ENCODE results near the gene SLC1A7. TPM values are rescaled to one million over a fixed set of nuclear protein-coding genes. Genes with fewer than 3 reads are reported as not detected.

SLC1A7 gene
- total RNA-seq, 1 experiment from 2014 or later, result 0.27 TPM

DNA sequence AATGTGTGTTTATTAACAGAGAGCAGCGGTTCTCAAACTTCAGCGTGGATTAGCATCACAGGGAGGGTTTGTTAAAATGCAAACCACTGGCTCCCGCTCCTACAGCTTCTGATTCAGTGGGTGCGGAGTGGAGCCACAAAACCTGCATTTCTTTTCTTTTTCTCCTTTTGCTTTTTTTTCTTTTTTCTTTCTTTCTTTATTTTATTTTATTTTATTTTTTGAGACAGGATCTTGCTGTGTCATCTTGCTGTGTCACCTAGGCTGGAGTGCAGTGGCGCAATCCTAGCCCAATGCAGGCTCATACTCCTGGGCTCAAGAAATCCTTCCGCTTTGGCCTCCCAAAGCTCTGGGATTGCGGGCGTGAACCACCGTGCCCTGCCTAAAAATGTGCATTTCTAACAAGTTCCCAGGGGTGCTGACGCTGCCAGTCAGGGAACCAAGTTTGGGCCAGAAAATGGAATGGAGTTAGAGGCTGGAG lies 20.9 kb upstream of the SLC1A7 start:
- DNase-seq (ENCODE audit: low spot score), result no peak
- in situ Hi-C loops (cut with HindIII; ENCODE audit: low sequenced_read_pairs), result no loop called here

- no peak for DNase-seq (ENCODE audit: low spot score)
- in situ Hi-C loops (cut with HindIII; ENCODE audit: low sequenced_read_pairs), result no loop called here
Measured at GRCh38 chr1:53162621-53163020, 20.2 kb upstream of the SLC1A7 start.

GRCh38 chr1:53160924-53161378 lies 18.5 kb upstream of the SLC1A7 start:
- DNase-seq (ENCODE audit: low spot score), result no peak
- in situ Hi-C loops (cut with HindIII; ENCODE audit: low sequenced_read_pairs), result no loop called here

GRCh38 chr1:53158900-53159299 lies 16.5 kb upstream of the SLC1A7 start:
- in situ Hi-C loops (cut with HindIII; ENCODE audit: low sequenced_read_pairs), result no loop called here
- no peak for DNase-seq (ENCODE audit: low spot score)

DNA sequence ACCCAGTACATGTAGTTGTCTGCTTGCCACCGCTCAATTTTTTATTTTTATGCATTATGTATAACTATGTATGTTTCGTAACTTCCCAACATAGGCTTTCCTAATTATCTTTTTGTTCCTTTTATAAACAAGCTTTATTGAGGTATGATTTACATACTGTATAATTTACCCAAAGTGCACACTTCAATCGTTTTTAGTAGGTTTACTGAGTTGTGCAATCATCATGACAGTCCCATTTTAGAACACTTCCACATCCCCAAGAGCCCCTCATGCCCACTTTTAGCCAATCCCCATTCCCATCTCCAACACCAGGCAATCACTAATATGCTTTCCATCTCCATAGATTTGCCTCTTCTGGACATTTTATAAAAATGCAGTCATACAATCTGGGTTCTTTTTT lies 14.3 kb upstream of the SLC1A7 start:
- in situ Hi-C loops (cut with HindIII; ENCODE audit: low sequenced_read_pairs), result no loop called here
- no peak for DNase-seq (ENCODE audit: low spot score)

- no peak for DNase-seq (ENCODE audit: low spot score)
- in situ Hi-C loops (cut with HindIII; ENCODE audit: low sequenced_read_pairs), result no loop called here
Measured at GRCh38 chr1:53155945-53156344, 13.5 kb upstream of the SLC1A7 start.

GRCh38 chr1:53155534-53155933 lies 13.1 kb upstream of the SLC1A7 start:
- in situ Hi-C loops (cut with HindIII; ENCODE audit: low sequenced_read_pairs), result no loop called here

GRCh38 chr1:53154859-53155438 lies 12.5 kb upstream of the SLC1A7 start:
- in situ Hi-C loops (cut with HindIII; ENCODE audit: low sequenced_read_pairs), result no loop called here

More at GRCh38 chr1:53155534-53155933, 13.1 kb upstream of the SLC1A7 start:
- no peak for DNase-seq (ENCODE audit: low spot score)

DNA sequence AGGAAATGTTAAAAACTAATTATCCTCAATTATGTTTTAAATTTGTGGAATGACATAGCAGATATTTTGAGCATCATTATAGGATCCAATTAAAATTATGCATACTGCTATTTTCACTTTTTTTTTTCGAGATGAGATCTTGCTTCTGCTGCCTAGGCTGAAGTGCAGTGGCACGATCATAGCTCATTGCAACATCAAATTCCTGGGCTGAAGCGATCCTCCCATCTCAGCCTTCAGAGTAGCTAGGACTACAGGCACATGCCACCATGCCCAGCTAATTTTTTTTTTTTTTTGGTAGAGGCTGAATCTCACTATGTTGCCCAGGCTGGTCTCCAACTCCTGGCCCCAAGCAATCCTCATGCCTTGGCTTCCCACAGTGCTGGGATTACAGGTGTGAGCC lies 11.3 kb upstream of the SLC1A7 start:
- in situ Hi-C loops (cut with HindIII; ENCODE audit: low sequenced_read_pairs), result no loop called here
- DNase-seq (ENCODE audit: low spot score), result no peak

More at GRCh38 chr1:53154859-53155438, 12.5 kb upstream of the SLC1A7 start:
- no peak for DNase-seq (ENCODE audit: low spot score)

DNA sequence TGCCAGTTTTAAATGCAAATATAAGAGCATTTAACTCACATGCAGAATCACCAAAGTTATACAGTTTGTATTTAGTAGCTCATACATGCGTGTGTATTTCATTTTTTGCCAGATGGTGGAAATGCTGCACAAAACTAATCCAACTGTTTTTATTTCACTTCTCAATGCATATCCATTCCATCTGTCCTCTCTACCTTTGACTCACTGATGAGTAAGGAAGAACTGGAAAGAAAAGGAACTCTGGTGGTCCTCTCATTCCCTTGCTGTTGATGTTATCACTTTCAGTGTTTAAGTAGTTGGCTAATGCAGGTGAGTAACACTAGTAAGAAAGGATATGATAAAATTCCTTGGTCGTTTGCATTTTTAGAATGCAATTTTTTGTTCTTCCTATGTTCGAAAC lies 5.7 kb upstream of the SLC1A7 start:
- no peak for DNase-seq (ENCODE audit: low spot score)
- in situ Hi-C loops (cut with HindIII; ENCODE audit: low sequenced_read_pairs), result no loop called here

- no peak for DNase-seq (ENCODE audit: low spot score)
- in situ Hi-C loops (cut with HindIII; ENCODE audit: low sequenced_read_pairs), result no loop called here
Measured at GRCh38 chr1:53147174-53147573, 4.7 kb upstream of the SLC1A7 start.

DNA sequence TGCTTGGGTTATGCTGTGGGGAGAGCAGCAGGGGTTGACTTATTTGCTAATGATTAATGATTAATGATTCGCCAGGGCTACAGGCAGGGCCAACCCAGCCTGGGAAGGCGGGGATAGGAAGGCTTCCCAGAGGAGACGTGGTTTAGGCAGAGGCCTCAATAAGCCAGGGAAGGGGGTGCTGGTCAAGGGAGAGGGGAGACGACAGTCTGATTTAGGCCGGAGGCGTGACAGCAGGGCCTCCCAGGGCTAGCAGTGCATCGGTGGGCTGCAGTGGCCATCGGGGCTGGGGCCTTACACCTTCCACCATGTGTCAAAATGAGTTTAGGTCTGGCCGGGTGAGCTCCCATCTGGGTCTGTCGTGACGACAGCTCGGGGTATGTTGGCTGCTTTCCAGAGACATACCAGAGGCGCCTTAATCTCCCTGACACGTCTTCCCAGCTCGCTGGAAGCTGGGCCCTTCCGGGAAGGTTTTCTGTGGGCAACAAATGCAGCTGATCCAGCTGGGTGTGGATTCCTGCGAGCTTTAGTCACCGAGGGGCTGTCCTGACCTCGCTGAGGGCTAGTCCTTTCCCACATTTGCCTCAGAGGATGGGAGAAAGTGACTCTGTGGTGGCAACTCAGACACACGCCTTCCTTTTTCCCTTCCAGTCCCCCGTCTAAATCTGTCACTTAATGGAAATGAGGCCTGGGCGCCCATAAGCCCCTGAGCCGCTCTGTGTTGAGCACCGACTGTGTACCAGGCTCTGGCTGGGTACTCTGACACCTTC lies 3.7 kb upstream of the SLC1A7 start:
- in situ Hi-C loops (cut with HindIII; ENCODE audit: low sequenced_read_pairs), result no loop called here
- DNase-seq (ENCODE audit: low spot score), result no peak

DNA sequence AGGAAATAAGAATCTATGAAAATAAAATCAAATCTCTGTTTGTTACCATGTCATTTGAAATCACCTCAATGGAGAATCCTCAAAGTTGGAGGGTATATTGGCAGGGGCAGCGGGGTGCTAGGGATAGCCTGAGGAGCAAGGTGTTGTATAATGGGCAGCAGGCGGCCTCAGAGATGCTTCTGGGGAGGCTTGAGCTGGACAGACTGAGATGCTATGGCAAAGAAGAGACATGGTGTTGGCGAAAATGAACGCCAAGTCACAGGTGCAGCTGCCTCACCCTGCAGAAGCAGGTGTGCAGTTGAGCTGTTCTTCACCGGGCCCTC lies 3.1 kb upstream of the SLC1A7 start:
- in situ Hi-C loops (cut with HindIII; ENCODE audit: low sequenced_read_pairs), result no loop called here
- DNase-seq (ENCODE audit: low spot score), result no peak

GRCh38 chr1:53145051-53145600 lies 2.7 kb upstream of the SLC1A7 start:
- in situ Hi-C loops (cut with HindIII; ENCODE audit: low sequenced_read_pairs), result no loop called here
- DNase-seq (ENCODE audit: low spot score), result no peak

DNA sequence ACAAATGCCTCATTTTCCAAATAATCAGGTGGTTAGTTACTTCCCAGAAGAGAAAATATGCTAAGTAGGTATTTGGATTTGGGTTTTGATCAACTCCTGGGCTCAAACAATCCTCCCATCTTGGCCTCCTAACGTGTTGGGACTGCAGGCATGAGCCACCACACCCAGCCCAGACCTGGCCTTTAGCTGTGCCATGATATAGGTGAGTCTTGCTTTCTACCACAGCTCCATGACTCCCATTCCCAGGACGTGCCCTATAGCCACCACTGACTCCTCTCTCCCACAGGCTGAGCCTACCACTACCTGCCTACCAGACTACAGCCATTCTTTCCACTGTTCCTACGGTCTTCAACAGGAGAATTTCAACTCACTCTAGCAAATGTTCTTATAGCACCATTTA lies 1.8 kb upstream of the SLC1A7 start:
- no peak for DNase-seq (ENCODE audit: low spot score)
- in situ Hi-C loops (cut with HindIII; ENCODE audit: low sequenced_read_pairs), result no loop called here

DNA sequence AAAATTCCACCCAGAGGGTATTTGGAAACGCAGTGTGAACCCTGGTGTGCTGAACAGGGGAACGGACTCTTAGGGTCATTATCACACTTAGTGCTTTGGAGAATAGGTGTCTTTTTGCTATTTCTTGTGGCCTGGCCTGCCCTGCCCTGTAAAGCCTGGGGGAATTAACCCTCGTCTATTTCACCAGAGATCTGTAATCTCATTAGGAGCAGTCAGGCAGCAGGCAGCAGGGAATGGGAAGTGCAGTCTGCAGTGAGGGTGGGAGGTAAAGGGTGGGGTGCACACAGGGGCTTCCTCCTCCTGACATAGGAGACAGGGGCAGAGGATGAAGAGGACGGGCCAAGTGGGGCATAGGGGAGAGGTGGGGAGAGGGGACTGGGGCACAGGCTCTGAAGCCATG lies 1.1 kb upstream of the SLC1A7 start:
- no peak for DNase-seq (ENCODE audit: low spot score)
- in situ Hi-C loops (cut with HindIII; ENCODE audit: low sequenced_read_pairs), result no loop called here

DNA sequence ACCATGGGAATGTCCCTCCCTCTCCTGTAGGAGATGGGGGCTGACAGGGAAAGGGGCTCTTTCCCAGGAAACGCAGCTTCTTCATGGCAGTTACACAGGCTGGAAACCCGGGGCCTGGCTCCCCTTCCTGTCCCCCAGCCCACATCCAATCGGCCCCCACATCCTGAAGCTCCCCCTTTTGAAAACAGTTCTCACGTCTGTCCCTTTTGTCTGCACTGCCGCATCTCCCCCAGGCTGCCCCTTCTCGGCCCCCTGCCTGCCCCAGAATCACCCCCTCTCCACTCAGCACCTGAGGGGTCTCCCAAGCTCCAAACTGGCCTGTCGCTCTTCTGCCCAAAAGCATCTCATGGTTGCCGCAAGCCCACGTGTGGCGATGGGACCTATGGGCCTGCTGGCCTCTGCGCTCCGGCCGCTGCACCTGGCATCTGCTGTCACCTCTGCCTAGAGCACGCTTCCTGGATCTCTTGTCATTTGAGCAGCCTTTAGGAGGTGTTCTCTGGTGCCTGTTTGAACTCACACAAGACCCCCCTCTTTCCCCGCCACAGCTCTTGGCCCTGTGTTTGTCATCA lies 867 bp downstream of the SLC1A7 start:
- in situ Hi-C loops (cut with HindIII; ENCODE audit: low sequenced_read_pairs), result no loop called here
- DNase-seq (ENCODE audit: low spot score), result no peak

DNA sequence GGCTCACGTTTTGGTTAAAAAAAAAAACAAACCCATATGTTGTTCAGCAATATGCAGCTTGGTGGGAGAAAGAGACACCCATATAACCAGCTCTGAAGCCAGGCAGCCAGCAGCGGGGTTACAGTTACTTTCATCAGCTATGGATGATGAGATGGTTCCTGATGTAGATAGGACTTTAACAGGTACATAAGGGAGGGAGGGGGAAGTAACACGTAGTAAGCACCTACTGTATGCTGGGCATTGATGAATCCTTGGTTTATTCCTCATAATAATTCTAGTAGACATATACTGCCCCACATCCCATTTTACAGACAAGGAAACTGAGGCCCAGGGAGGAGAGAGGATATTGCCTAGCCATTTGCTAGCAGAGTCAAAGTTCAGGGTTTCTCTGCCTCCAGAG lies 2.0 kb downstream of the SLC1A7 start:
- no peak for DNase-seq (ENCODE audit: low spot score)
- in situ Hi-C loops (cut with HindIII; ENCODE audit: low sequenced_read_pairs), result no loop called here

- in situ Hi-C loops (cut with HindIII; ENCODE audit: low sequenced_read_pairs), result no loop called here
- DNase-seq (ENCODE audit: low spot score), result peak; percentile 88
Measured at GRCh38 chr1:53139951-53140361, 2.5 kb downstream of the SLC1A7 start.

Data from G401 (cell line).